Peyer's patch (tissue), 4 donors: ENCODE measurements around the gene PROK2.

Source experiments
- CTCF ChIP-seq, 6 experiments: fragments of 450-650 bp in 4 of 6; fragments of 200-600 bp in 2 of 6; sonication (generic) in 1 of 6; IDR thresholded peaks; one replicate each; pipeline ENCODE4 v1.5.1; 2017 to 2019; ENCODE audit warnings: antibody characterized with exemption in 6 of 6, mild to moderate bottlenecking in 3 of 6, moderate library complexity in 1 of 6
- POLR2A ChIP-seq, 2 donors: fragments of 450-650 bp; IDR thresholded peaks; one replicate each; pipeline ENCODE4 v1.5.1; 2017; ENCODE audit warnings: antibody characterized with exemption in 2 of 2, mild to moderate bottlenecking in 2 of 2, moderate library complexity in 2 of 2

DNA sequence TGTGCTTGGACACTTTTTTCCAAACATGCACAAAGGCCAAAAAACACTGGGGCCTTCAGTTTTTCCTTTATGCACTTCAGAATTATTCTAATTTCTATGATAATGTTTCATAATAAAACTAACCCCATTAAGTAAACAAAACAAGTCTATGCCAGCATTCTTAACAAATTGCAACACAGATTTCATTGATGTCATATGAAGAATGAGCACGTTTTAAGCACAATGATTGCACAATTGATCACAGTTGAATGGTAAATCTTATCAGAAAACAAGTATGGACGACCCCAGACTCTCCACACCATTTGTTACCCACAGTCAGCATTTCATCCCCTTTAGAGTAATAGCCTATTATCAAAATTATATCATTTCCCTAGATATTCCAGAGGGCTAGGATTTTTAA, 46.7 kb upstream of the PROK2 start:
- no peak for TF ChIP-seq CTCF (IDR thresholded peaks at IDR 0.05)
- TF ChIP-seq POLR2A (IDR thresholded peaks at IDR 0.05): no peak
